ENCODE results near the gene DTX2. TPM values are rescaled to one million over a fixed set of nuclear protein-coding genes. Genes with fewer than 3 reads are reported as not detected.
"Not testable (repeated sequence)": the region's sequence is repeated elsewhere in the genome, so short reads cannot be mapped to it uniquely, and the experiment has no call there.

The DTX2 gene
- total RNA-seq, 1 experiment from 2014 or later: 37.4 TPM

DNA sequence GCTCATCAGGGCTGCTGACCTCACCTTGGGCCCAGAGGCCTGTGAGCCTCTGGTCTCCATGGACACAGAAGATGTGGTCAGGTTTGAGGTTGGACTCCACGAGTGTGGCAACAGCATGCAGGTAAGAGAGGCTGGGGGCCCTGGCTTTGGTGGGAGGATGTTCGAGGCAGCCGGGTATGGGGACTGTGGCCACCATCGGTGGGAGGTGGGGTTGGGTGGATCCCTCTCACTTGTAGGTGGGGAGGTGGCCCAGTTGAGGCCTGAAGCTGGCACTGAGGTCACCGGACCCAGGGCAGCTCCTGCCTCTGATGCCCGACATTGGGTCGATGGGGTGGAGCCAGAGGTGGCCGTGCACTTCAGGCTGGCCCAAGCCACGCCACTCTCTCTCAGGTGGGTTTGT, 36.4 kb upstream of the DTX2 start:
- POLR2A ChIA-PET: no interaction called here
- TF ChIP-seq JUND (IDR thresholded peaks at IDR 0.05) (no peak), SRF (IDR thresholded peaks at IDR 0.05; ENCODE audit: low read depth) (no peak), CBX3 (IDR thresholded peaks at IDR 0.05; ENCODE audit: low read depth) (no peak), EGR1 (IDR thresholded peaks at IDR 0.05; ENCODE audit: low read depth) (no peak), CEBPB (IDR thresholded peaks at IDR 0.05; ENCODE audit: low read depth) (no peak), ELF1 (IDR thresholded peaks at IDR 0.05; ENCODE audit: borderline replicate concordance, low read depth) (no peak), RAD21 (IDR thresholded peaks at IDR 0.05; ENCODE audit: low read depth) (no peak), POLR2A (IDR thresholded peaks at IDR 0.05; ENCODE audit: borderline replicate concordance, extremely low read depth, insufficient read depth, insufficient read length) (no peak), TCF7L2 (IDR thresholded peaks at IDR 0.05; ENCODE audit: borderline replicate concordance, extremely low read depth, insufficient read depth, insufficient read length) (no peak), ZNF274 (IDR thresholded peaks at IDR 0.05; ENCODE audit: low read depth, low read length) (no peak), SP1 (IDR thresholded peaks at IDR 0.05; ENCODE audit: low read depth) (no peak), POLR2AphosphoS5 (IDR thresholded peaks at IDR 0.05; ENCODE audit: low read depth, low read length) (no peak)
- TF ChIP-seq, protein P1, sequence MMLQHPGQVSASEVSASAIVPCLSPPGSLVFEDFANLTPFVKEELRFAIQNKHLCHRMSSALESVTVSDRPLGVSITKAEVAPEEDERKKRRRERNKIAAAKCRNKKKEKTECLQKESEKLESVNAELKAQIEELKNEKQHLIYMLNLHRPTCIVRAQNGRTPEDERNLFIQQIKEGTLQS (IDR thresholded peaks at IDR 0.05): no peak
- TF ChIP-seq, protein P2, sequence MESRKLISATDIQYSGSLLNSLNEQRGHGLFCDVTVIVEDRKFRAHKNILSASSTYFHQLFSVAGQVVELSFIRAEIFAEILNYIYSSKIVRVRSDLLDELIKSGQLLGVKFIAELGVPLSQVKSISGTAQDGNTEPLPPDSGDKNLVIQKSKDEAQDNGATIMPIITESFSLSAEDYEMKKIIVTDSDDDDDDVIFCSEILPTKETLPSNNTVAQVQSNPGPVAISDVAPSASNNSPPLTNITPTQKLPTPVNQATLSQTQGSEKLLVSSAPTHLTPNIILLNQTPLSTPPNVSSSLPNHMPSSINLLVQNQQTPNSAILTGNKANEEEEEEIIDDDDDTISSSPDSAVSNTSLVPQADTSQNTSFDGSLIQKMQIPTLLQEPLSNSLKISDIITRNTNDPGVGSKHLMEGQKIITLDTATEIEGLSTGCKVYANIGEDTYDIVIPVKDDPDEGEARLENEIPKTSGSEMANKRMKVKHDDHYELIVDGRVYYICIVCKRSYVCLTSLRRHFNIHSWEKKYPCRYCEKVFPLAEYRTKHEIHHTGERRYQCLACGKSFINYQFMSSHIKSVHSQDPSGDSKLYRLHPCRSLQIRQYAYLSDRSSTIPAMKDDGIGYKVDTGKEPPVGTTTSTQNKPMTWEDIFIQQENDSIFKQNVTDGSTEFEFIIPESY (IDR thresholded peaks at IDR 0.05; ENCODE audit: extremely low read depth, insufficient replicate concordance, low read length): no peak
- TF ChIP-seq, protein P3, sequence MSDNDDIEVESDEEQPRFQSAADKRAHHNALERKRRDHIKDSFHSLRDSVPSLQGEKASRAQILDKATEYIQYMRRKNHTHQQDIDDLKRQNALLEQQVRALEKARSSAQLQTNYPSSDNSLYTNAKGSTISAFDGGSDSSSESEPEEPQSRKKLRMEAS (IDR thresholded peaks at IDR 0.05): no peak
- Histone ChIP-seq H3K79me2 (ENCODE audit: insufficient read depth, low read length) (no peaks in the 10 kb centered on the region), H3K27ac (ENCODE audit: low read depth, low read length) (no peak overlapping the region), H3K9ac (ENCODE audit: low read length) (no peak overlapping the region), H2AFZ (ENCODE audit: low read depth, low read length, poor library complexity, severe bottlenecking) (no peak overlapping the region), H3K4me2 (ENCODE audit: low read length) (no peak overlapping the region), H3K9me3 (ENCODE audit: control insufficient read depth in 1 of 2, insufficient read depth in 1 of 2, low read depth in 1 of 2, low read length in 2 of 2) (peaks cover 0 to 4% of the 10 kb centered on the region in 2 experiments; a peak in 2 of 4 replicates), H3K9me2 (ENCODE audit: insufficient read depth) (no peaks in the 10 kb centered on the region), H3K36me3 (ENCODE audit: control insufficient read depth in 1 of 2, insufficient read depth in 2 of 2, low read length in 2 of 2) (no peaks in the 10 kb centered on the region), H3K4me1 (ENCODE audit: control insufficient read depth in 1 of 2, insufficient read depth in 2 of 2, low read length in 2 of 2) (peaks cover 21 to 53% of the 10 kb centered on the region in 2 experiments), H3K4me3 (replicated peaks in 1 of 2; ENCODE audit: low read depth in 1 of 2, low read length in 2 of 2) (no peak overlapping the region), H3K27me3 (ENCODE audit: insufficient read depth, low read length) (no peaks in the 10 kb centered on the region), H4K20me1 (ENCODE audit: insufficient read depth) (no peaks in the 10 kb centered on the region)
- RAD21 ChIA-PET (ENCODE audit: low non-redundant PET in 1 of 2, low total read pairs in 2 of 2, uncharacterized antibody in 2 of 2, unreplicated experiment in 2 of 2): no interaction called here
- CTCF ChIA-PET: no interaction called here
- ATAC-seq (no peak), DNase-seq (ENCODE audit: low read depth, low spot score) (no peak)
- no TSS peak for BruUV-seq (replicated peaks)
- intact Hi-C loops (cut with micrococcal nuclease): no loop called here

DNA sequence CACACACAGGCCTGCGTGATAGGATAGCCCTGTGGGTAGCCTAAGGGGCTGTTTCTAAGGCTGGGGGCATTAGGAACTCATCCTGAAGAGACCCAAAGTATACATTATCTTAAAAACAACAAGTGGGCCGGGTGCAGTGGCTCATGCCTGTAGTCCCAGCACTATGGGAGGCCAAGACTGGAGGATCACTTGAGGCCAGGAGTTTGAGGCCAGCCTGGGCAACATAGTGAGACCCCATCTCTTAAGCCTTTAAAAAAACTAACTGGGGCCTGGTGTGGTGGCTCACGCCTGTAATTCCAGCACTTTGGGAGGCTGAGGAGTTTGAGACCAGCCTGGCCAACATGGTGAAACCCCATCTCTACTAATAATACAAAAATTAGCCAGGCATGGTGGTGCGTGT, 36.0 kb upstream of the DTX2 start:
- H3K4me2 ChIP-seq (ENCODE audit: low read length); H3K9me3 ChIP-seq (ENCODE audit: control insufficient read depth in 1 of 2, insufficient read depth in 1 of 2, low read depth in 1 of 2, low read length in 2 of 2); CTCF ChIA-PET; H3K79me2 ChIP-seq (ENCODE audit: insufficient read depth, low read length); H2AFZ ChIP-seq (ENCODE audit: low read depth, low read length, poor library complexity, severe bottlenecking); H3K27me3 ChIP-seq (ENCODE audit: insufficient read depth, low read length); intact Hi-C loops (cut with micrococcal nuclease); BruUV-seq (replicated peaks); RAD21 ChIA-PET (ENCODE audit: low non-redundant PET in 1 of 2, low total read pairs in 2 of 2, uncharacterized antibody in 2 of 2, unreplicated experiment in 2 of 2); H3K9ac ChIP-seq (ENCODE audit: low read length); DNase-seq (ENCODE audit: low read depth, low spot score); POLR2A ChIA-PET; H3K9me2 ChIP-seq (ENCODE audit: insufficient read depth); H3K27ac ChIP-seq (ENCODE audit: low read depth, low read length); ATAC-seq; H3K4me3 ChIP-seq (replicated peaks in 1 of 2; ENCODE audit: low read depth in 1 of 2, low read length in 2 of 2); H4K20me1 ChIP-seq (ENCODE audit: insufficient read depth); H3K36me3 ChIP-seq (ENCODE audit: control insufficient read depth in 1 of 2, insufficient read depth in 2 of 2, low read length in 2 of 2): not testable (repeated sequence)
- H3K4me1 ChIP-seq (ENCODE audit: control insufficient read depth in 1 of 2, insufficient read depth in 2 of 2, low read length in 2 of 2): peaks cover 21 to 50% of the 10 kb centered on the region in 2 experiments

Data from HCT116 (cell line).